Mononuclear cell (primary cell): ENCODE results near the gene OLIG3. TPM values are rescaled to one million over a fixed set of nuclear protein-coding genes. Genes with fewer than 3 reads are reported as not detected.

Experiments
- H3K27me3 ChIP-seq: 2 replicates; pipeline ENCODE4 v1.6.0; 2011; ENCODE audit warnings: low read length, control low read depth; ENCODE audit not compliant: insufficient read depth
- H3K4me1 ChIP-seq: 2 replicates; pipeline ENCODE4 v1.5.1; 2011; ENCODE audit warnings: mild to moderate bottlenecking, low read length, control low read depth; ENCODE audit not compliant: insufficient read depth
- H3K4me3 ChIP-seq: 2 replicates; pipeline ENCODE4 v1.5.1; 2011; ENCODE audit warnings: mild to moderate bottlenecking, low read length, moderate library complexity
- H3K9me3 ChIP-seq: 2 replicates; pipeline ENCODE4 v1.5.1; 2011; ENCODE audit warnings: low read depth, mild to moderate bottlenecking, control low read depth, low read length
- total RNA-seq: library from RNA; depleted of rRNA; stranded (reverse); fragments of >200 nt; gene quantifications from one replicate; pipeline ENCODE4 v1.2.3, GENCODE V29; 2012

OLIG3 gene
- total RNA-seq, 1 donor = not detected

- Histone ChIP-seq H3K9me3 (peaks cover 10% of the 10 kb centered on the region), H3K27me3 (peaks cover 95% of the 10 kb centered on the region)
Measured at GRCh38 chr6:137512757-137513605, 18.8 kb upstream of the OLIG3 start.

GRCh38 chr6:137510923-137511322 lies 16.7 kb upstream of the OLIG3 start:
- no peak overlapping the region for H3K4me3 ChIP-seq
- H3K9me3 ChIP-seq = peaks cover 10% of the 10 kb centered on the region
- H3K4me1 ChIP-seq = no peaks in the 10 kb centered on the region
- peaks cover 92% of the 10 kb centered on the region for H3K27me3 ChIP-seq

More at GRCh38 chr6:137512757-137513605, 18.8 kb upstream of the OLIG3 start:
- no peaks in the 10 kb centered on the region for H3K4me1 ChIP-seq
- no peak overlapping the region for H3K4me3 ChIP-seq

GRCh38 chr6:137498481-137499190 lies 4.4 kb upstream of the OLIG3 start:
- Histone ChIP-seq H3K4me1 (peaks cover 40% of the 10 kb centered on the region), H3K4me3 (no peak overlapping the region)

GRCh38 chr6:137497721-137498463 lies 3.7 kb upstream of the OLIG3 start:
- Histone ChIP-seq H3K4me1 (peaks cover 47% of the 10 kb centered on the region), H3K4me3 (no peak overlapping the region)

More at GRCh38 chr6:137498481-137499190, 4.4 kb upstream of the OLIG3 start:
- H3K27me3 ChIP-seq = peaks cover 99% of the 10 kb centered on the region
- H3K9me3 ChIP-seq = no peaks in the 10 kb centered on the region

GRCh38 chr6:137496909-137497720 lies 2.9 kb upstream of the OLIG3 start:
- no peak overlapping the region for H3K4me3 ChIP-seq
- peaks cover 47% of the 10 kb centered on the region for H3K4me1 ChIP-seq
- H3K27me3 ChIP-seq = peaks cover 99% of the 10 kb centered on the region
- H3K9me3 ChIP-seq = no peaks in the 10 kb centered on the region

More at GRCh38 chr6:137497721-137498463, 3.7 kb upstream of the OLIG3 start:
- H3K27me3 ChIP-seq = peaks cover 99% of the 10 kb centered on the region
- H3K9me3 ChIP-seq = no peaks in the 10 kb centered on the region

GRCh38 chr6:137496368-137496767 lies 2.2 kb upstream of the OLIG3 start:
- Histone ChIP-seq H3K27me3 (peaks cover 99% of the 10 kb centered on the region), H3K4me1 (peaks cover 47% of the 10 kb centered on the region), H3K9me3 (no peaks in the 10 kb centered on the region), H3K4me3 (no peak overlapping the region)

- peaks cover 47% of the 10 kb centered on the region for H3K4me1 ChIP-seq
- no peak overlapping the region for H3K4me3 ChIP-seq
- H3K9me3 ChIP-seq = no peaks in the 10 kb centered on the region
Measured at GRCh38 chr6:137495703-137496336, 1.6 kb upstream of the OLIG3 start.

GRCh38 chr6:137494988-137495702 lies 951 bp upstream of the OLIG3 start:
- H3K4me3 ChIP-seq = no peak overlapping the region
- peaks cover 47% of the 10 kb centered on the region for H3K4me1 ChIP-seq
- no peaks in the 10 kb centered on the region for H3K9me3 ChIP-seq
- H3K27me3 ChIP-seq = peaks cover 99% of the 10 kb centered on the region

More at GRCh38 chr6:137495703-137496336, 1.6 kb upstream of the OLIG3 start:
- peaks cover 99% of the 10 kb centered on the region for H3K27me3 ChIP-seq

GRCh38 chr6:137493218-137494038 lies 766 bp downstream of the OLIG3 start:
- H3K27me3 ChIP-seq = peaks cover 99% of the 10 kb centered on the region
- peaks cover 64% of the 10 kb centered on the region for H3K4me1 ChIP-seq
- H3K9me3 ChIP-seq = no peaks in the 10 kb centered on the region
- no peak overlapping the region for H3K4me3 ChIP-seq

GRCh38 chr6:137492289-137493217 lies 1.6 kb downstream of the OLIG3 start:
- H3K4me3 ChIP-seq = no peak overlapping the region
- H3K4me1 ChIP-seq = peaks cover 63% of the 10 kb centered on the region
- peaks cover 99% of the 10 kb centered on the region for H3K27me3 ChIP-seq
- H3K9me3 ChIP-seq = no peaks in the 10 kb centered on the region

- Histone ChIP-seq H3K27me3 (peaks cover 99% of the 10 kb centered on the region), H3K9me3 (no peaks in the 10 kb centered on the region), H3K4me1 (peaks cover 53% of the 10 kb centered on the region)
Measured at GRCh38 chr6:137491478-137491877, 2.7 kb downstream of the OLIG3 start.

GRCh38 chr6:137490961-137491360 lies 3.2 kb downstream of the OLIG3 start:
- Histone ChIP-seq H3K4me1 (peaks cover 47% of the 10 kb centered on the region), H3K27me3 (peaks cover 99% of the 10 kb centered on the region), H3K9me3 (no peaks in the 10 kb centered on the region), H3K4me3 (no peak overlapping the region)

More at GRCh38 chr6:137491478-137491877, 2.7 kb downstream of the OLIG3 start:
- H3K4me3 ChIP-seq = no peak overlapping the region
